DND-41 (cell line): ENCODE measurements around the gene SLC17A4.
"Not testable (repeated sequence)": the region's sequence is repeated elsewhere in the genome, so short reads cannot be mapped to it uniquely, and the experiment has no call there.

ENCODE experiments used
- ATAC-seq: fragments of 200-7000 bp; cut with Tn5 transposase; 3 replicates; pipeline ENCODE4 v1.9.1; 2021; ENCODE audit warnings: low read depth; ENCODE audit not compliant: insufficient read depth
- DNase-seq: peaks from one replicate; pipeline ENCODE4 v3.0.0-alpha.2; 2020
- H2AFZ ChIP-seq: 2 replicates; pipeline ENCODE4 v1.6.0; 2012; ENCODE audit warnings: low read depth, low read length
- H3K27ac ChIP-seq: 2 replicates; pipeline ENCODE4 v1.5.1; 2012; ENCODE audit warnings: low read length, inconsistent platforms
- H3K27me3 ChIP-seq: fragments of 200-600 bp; sonication (generic); 2 replicates; pipeline ENCODE4 v1.6.0; 2012; ENCODE audit warnings: low read length, mild to moderate bottlenecking, inconsistent platforms; ENCODE audit not compliant: insufficient read depth, poor library complexity
- H3K36me3 ChIP-seq: 2 replicates; pipeline ENCODE4 v1.5.1; 2012; ENCODE audit warnings: low read length, inconsistent platforms; ENCODE audit not compliant: insufficient read depth
- H3K4me1 ChIP-seq: 2 replicates; pipeline ENCODE4 v1.5.1; 2012; ENCODE audit warnings: mild to moderate bottlenecking, low read length; ENCODE audit not compliant: insufficient read depth
- H3K4me2 ChIP-seq: 2 replicates; pipeline ENCODE4 v1.6.0; 2012; ENCODE audit warnings: mild to moderate bottlenecking, moderate library complexity, low read length, inconsistent platforms; ENCODE audit not compliant: insufficient read depth
- H3K4me3 ChIP-seq, 2 experiments: fragments of 200-600 bp in 1 of 2; shearing (Covaris generic) in 1 of 2; 2 replicates each; pipeline ENCODE4 v1.5.1; 2012 to 2016; ENCODE audit warnings: inconsistent platforms in 2 of 2, low read length in 2 of 2, mild to moderate bottlenecking in 2 of 2, low read depth in 1 of 2, moderate library complexity in 1 of 2
- H3K79me2 ChIP-seq: 2 replicates; pipeline ENCODE4 v1.6.0; 2012; ENCODE audit warnings: low read length, inconsistent platforms; ENCODE audit not compliant: insufficient read depth
- H3K9ac ChIP-seq: 2 replicates; pipeline ENCODE4 v1.6.0; 2012; ENCODE audit warnings: low read depth, mild to moderate bottlenecking, inconsistent platforms, low read length, moderate library complexity
- H3K9me3 ChIP-seq: 2 replicates; pipeline ENCODE4 v1.5.1; 2012; ENCODE audit warnings: low read length, moderate library complexity, mild to moderate bottlenecking, inconsistent platforms; ENCODE audit not compliant: insufficient read depth, severe bottlenecking
- H4K20me1 ChIP-seq: 2 replicates; pipeline ENCODE4 v1.6.0; 2012; ENCODE audit warnings: low read length; ENCODE audit not compliant: insufficient read depth
- EZH2 ChIP-seq: IDR thresholded peaks from 3 replicates; pipeline ENCODE4 v1.6.1; 2012; ENCODE audit warnings: borderline replicate concordance, low read depth, mild to moderate bottlenecking, moderate library complexity, low read length, inconsistent platforms; ENCODE audit not compliant: severe bottlenecking
- TF ChIP-seq, protein P1 (sequence below): IDR thresholded peaks from 2 replicates; pipeline ENCODE4 v1.5.1; 2012; ENCODE audit warnings: borderline replicate concordance, low read length, moderate library complexity, mild to moderate bottlenecking; ENCODE audit not compliant: poor library complexity, severe bottlenecking; ENCODE audit errors: extremely low read depth

SLC17A4 gene

GRCh38 chr6:25747477-25747876, 7.1 kb upstream of the SLC17A4 start:
- no peak for TF ChIP-seq EZH2
- TF ChIP-seq, protein P1, sequence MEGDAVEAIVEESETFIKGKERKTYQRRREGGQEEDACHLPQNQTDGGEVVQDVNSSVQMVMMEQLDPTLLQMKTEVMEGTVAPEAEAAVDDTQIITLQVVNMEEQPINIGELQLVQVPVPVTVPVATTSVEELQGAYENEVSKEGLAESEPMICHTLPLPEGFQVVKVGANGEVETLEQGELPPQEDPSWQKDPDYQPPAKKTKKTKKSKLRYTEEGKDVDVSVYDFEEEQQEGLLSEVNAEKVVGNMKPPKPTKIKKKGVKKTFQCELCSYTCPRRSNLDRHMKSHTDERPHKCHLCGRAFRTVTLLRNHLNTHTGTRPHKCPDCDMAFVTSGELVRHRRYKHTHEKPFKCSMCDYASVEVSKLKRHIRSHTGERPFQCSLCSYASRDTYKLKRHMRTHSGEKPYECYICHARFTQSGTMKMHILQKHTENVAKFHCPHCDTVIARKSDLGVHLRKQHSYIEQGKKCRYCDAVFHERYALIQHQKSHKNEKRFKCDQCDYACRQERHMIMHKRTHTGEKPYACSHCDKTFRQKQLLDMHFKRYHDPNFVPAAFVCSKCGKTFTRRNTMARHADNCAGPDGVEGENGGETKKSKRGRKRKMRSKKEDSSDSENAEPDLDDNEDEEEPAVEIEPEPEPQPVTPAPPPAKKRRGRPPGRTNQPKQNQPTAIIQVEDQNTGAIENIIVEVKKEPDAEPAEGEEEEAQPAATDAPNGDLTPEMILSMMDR, result no peak
- H3K79me2 ChIP-seq, result no peaks in the 10 kb centered on the region
- no peaks in the 10 kb centered on the region for H3K9me3 ChIP-seq
- H3K36me3 ChIP-seq, result no peaks in the 10 kb centered on the region
- H3K4me1 ChIP-seq, result no peaks in the 10 kb centered on the region
- peaks cover 4% of the 10 kb centered on the region for H3K27me3 ChIP-seq
- DNase-seq, result no peak
- no peak overlapping the region for H3K9ac ChIP-seq
- no peak overlapping the region for H3K4me2 ChIP-seq
- no peak overlapping the region for H3K27ac ChIP-seq
- no peak overlapping the region for H2AFZ ChIP-seq
- H3K4me3 ChIP-seq, result no peak overlapping the region
- no peak for ATAC-seq
- no peaks in the 10 kb centered on the region for H4K20me1 ChIP-seq

GRCh38 chr6:25748049-25748448, 6.5 kb upstream of the SLC17A4 start:
- no peak for ATAC-seq
- Histone ChIP-seq H3K27ac (no peak overlapping the region), H3K4me1 (no peaks in the 10 kb centered on the region), H3K36me3 (no peaks in the 10 kb centered on the region), H3K4me2 (no peak overlapping the region), H3K9ac (no peak overlapping the region), H3K4me3 (no peak overlapping the region), H3K27me3 (peaks cover 3% of the 10 kb centered on the region), H3K9me3 (no peaks in the 10 kb centered on the region), H3K79me2 (no peaks in the 10 kb centered on the region), H4K20me1 (no peaks in the 10 kb centered on the region), H2AFZ (no peak overlapping the region)
- TF ChIP-seq, protein P1, result no peak
- TF ChIP-seq EZH2, result no peak
- DNase-seq, result no peak

GRCh38 chr6:25748601-25749517, 5.7 kb upstream of the SLC17A4 start:
- H4K20me1 ChIP-seq, DNase-seq, H2AFZ ChIP-seq, H3K9ac ChIP-seq, H3K4me3 ChIP-seq, H3K27ac ChIP-seq, H3K9me3 ChIP-seq, H3K27me3 ChIP-seq, H3K79me2 ChIP-seq, H3K4me2 ChIP-seq, H3K4me1 ChIP-seq, ATAC-seq, H3K36me3 ChIP-seq: not testable (repeated sequence)

- Histone ChIP-seq H2AFZ (no peak overlapping the region), H3K27me3 (peaks cover 3% of the 10 kb centered on the region), H3K4me1 (no peaks in the 10 kb centered on the region), H3K4me2 (no peak overlapping the region), H3K79me2 (no peaks in the 10 kb centered on the region), H3K9me3 (no peaks in the 10 kb centered on the region), H3K9ac (no peak overlapping the region), H4K20me1 (no peaks in the 10 kb centered on the region), H3K36me3 (no peaks in the 10 kb centered on the region), H3K4me3 (no peak overlapping the region), H3K27ac (no peak overlapping the region)
- ATAC-seq, result no peak
- TF ChIP-seq, protein P1, result no peak
- DNase-seq, result no peak
Observed at GRCh38 chr6:25749837-25750236, 4.7 kb upstream of the SLC17A4 start.
